HEK293T (cell line): Measurements from ENCODE around the gene PTPN11.

Experiments used
- CTCF ChIA-PET: fragments of 350-600 bp; formaldehyde crosslinking; extraction: SDS; loops from one replicate; lab custom pipeline; 2021; ENCODE audit warnings: antibody characterized with exemption, inconsistent platforms; lab: Yijun Ruan, JAX
- POLR2A ChIA-PET: fragments of 350-600 bp; formaldehyde crosslinking; extraction: SDS; loops from one replicate; lab custom pipeline; 2020; ENCODE audit warnings: antibody characterized with exemption, inconsistent platforms; lab: Yijun Ruan, JAX
- DNase-seq: peaks from one replicate; pipeline ENCODE4 v3.0.0; 2012; ENCODE audit warnings: mixed read lengths; ENCODE audit errors: extremely low spot score
- ARNT ChIP-seq: fragments of 450-650 bp; IDR thresholded peaks from 2 replicates; pipeline ENCODE4 v1.6.1; 2017; ENCODE audit warnings: mild to moderate bottlenecking
- BHLHE40 ChIP-seq: fragments of 450-650 bp; IDR thresholded peaks from 2 replicates; pipeline ENCODE4 v1.6.1; 2016; ENCODE audit warnings: mild to moderate bottlenecking, moderate library complexity, borderline replicate concordance
- CTBP1 ChIP-seq: fragments of 450-650 bp; IDR thresholded peaks from 2 replicates; pipeline ENCODE4 v1.6.1; 2016; ENCODE audit warnings: borderline replicate concordance
- ELF4 ChIP-seq: fragments of 450-650 bp; IDR thresholded peaks from 2 replicates; pipeline ENCODE4 v1.6.1; 2017; ENCODE audit warnings: antibody characterized with exemption
- FOXA1 ChIP-seq: fragments of 450-650 bp; IDR thresholded peaks from 2 replicates; pipeline ENCODE4 v1.6.1; 2016; ENCODE audit warnings: mild to moderate bottlenecking
- FOXK2 ChIP-seq: fragments of 450-650 bp; IDR thresholded peaks from 2 replicates; pipeline ENCODE4 v1.6.1; 2016; ENCODE audit warnings: mild to moderate bottlenecking
- FOXM1 ChIP-seq: fragments of 450-650 bp; IDR thresholded peaks from 2 replicates; pipeline ENCODE4 v1.6.1; 2017; ENCODE audit warnings: mild to moderate bottlenecking, borderline replicate concordance
- HDGF ChIP-seq: fragments of 450-650 bp; IDR thresholded peaks from 2 replicates; pipeline ENCODE4 v1.6.1; 2017; ENCODE audit warnings: antibody characterized with exemption, borderline replicate concordance
- L3MBTL2 ChIP-seq: fragments of 450-650 bp; conservative IDR thresholded peaks from 2 replicates; pipeline ENCODE4 v1.6.1; 2016; ENCODE audit warnings: mild to moderate bottlenecking
- LEF1 ChIP-seq: fragments of 450-650 bp; IDR thresholded peaks from 2 replicates; pipeline ENCODE4 v1.6.1; 2017; ENCODE audit warnings: mild to moderate bottlenecking, borderline replicate concordance
- NFRKB ChIP-seq: fragments of 450-650 bp; IDR thresholded peaks from 2 replicates; pipeline ENCODE4 v1.6.1; 2016; ENCODE audit warnings: mild to moderate bottlenecking, moderate library complexity
- PKNOX1 ChIP-seq: fragments of 450-650 bp; IDR thresholded peaks from 2 replicates; pipeline ENCODE4 v1.6.1; 2016
- SP1 ChIP-seq: fragments of 450-650 bp; IDR thresholded peaks from 2 replicates; pipeline ENCODE4 v1.6.1; 2017
- SUZ12 ChIP-seq: fragments of 450-650 bp; IDR thresholded peaks from 2 replicates; pipeline ENCODE4 v1.6.1; 2016; ENCODE audit warnings: mild to moderate bottlenecking
- TARDBP ChIP-seq: fragments of 450-650 bp; IDR thresholded peaks from 2 replicates; pipeline ENCODE4 v1.6.1; 2016
- ZNF384 ChIP-seq: fragments of 450-650 bp; IDR thresholded peaks from 2 replicates; pipeline ENCODE4 v1.6.1; 2016

Gene PTPN11

GRCh38 chr12:112536367-112536730, 117.6 kb downstream of the PTPN11 start:
- POLR2A ChIA-PET, result no interaction called here

GRCh38 chr12:112537710-112538396, 119.1 kb downstream of the PTPN11 start:
- ChIA-PET POLR2A (no interaction called here), CTCF (interaction anchor here (0.6 kb wide), 1 partner anchor 783 kb away, joined by 3 read pairs; no protein-coding TSS in a partner anchor)
- no peak for TF ChIP-seq L3MBTL2
- no peak for TF ChIP-seq BHLHE40
- no peak for TF ChIP-seq LEF1
- TF ChIP-seq FOXK2, result no peak
- no peak for TF ChIP-seq ZNF384
- TF ChIP-seq CTBP1, result no peak
- TF ChIP-seq TARDBP, result no peak
- no peak for TF ChIP-seq ARNT
- TF ChIP-seq SUZ12, result no peak
- no peak for TF ChIP-seq HDGF
- no peak for TF ChIP-seq SP1
- TF ChIP-seq ELF4, result no peak
- TF ChIP-seq PKNOX1, result no peak
- TF ChIP-seq NFRKB, result no peak
- no peak for TF ChIP-seq FOXA1
- no peak for DNase-seq

More at GRCh38 chr12:112536367-112536730, 117.6 kb downstream of the PTPN11 start:
- TF ChIP-seq BHLHE40 (no peak), LEF1 (no peak)
- CTCF ChIA-PET, result interaction anchor here (0.6 kb wide), 1 partner anchor 48 kb away, joined by 3 read pairs; no protein-coding TSS in a partner anchor
- DNase-seq, result no peak

GRCh38 chr12:112538740-112539139, 120.0 kb downstream of the PTPN11 start:
- TF ChIP-seq ZNF384 (no peak), BHLHE40 (no peak), SP1 (no peak), NFRKB (no peak), FOXA1 (no peak), CTBP1 (no peak), L3MBTL2 (no peak), ELF4 (no peak), LEF1 (no peak), HDGF (no peak), PKNOX1 (no peak), SUZ12 (no peak)
- ChIA-PET CTCF (no interaction called here), POLR2A (no interaction called here)
- no peak for DNase-seq

GRCh38 chr12:112539221-112539620, 120.5 kb downstream of the PTPN11 start:
- ChIA-PET POLR2A (no interaction called here), CTCF (interaction anchor here (1.4 kb wide), 1 partner anchor 13 kb away, joined by 3 read pairs; no protein-coding TSS in a partner anchor)
- DNase-seq, result no peak
- TF ChIP-seq ELF4, result no peak
- no peak for TF ChIP-seq FOXA1
- TF ChIP-seq TARDBP, result no peak
- TF ChIP-seq NFRKB, result no peak
- TF ChIP-seq FOXM1, result no peak
- TF ChIP-seq LEF1, result no peak
- no peak for TF ChIP-seq SUZ12
- TF ChIP-seq ARNT, result no peak
- no peak for TF ChIP-seq PKNOX1
- TF ChIP-seq FOXK2, result no peak
- TF ChIP-seq HDGF, result no peak
- no peak for TF ChIP-seq ZNF384
- TF ChIP-seq CTBP1, result no peak
- no peak for TF ChIP-seq BHLHE40

- DNase-seq, result no peak
- CTCF ChIA-PET, result interaction anchor here (1.4 kb wide), 1 partner anchor 12 kb away, joined by 3 read pairs; no protein-coding TSS in a partner anchor
- TF ChIP-seq ZNF384, result no peak
- TF ChIP-seq FOXM1, result no peak
- no peak for TF ChIP-seq ELF4
- POLR2A ChIA-PET, result no interaction called here
Measured at GRCh38 chr12:112540021-112540420, 121.3 kb downstream of the PTPN11 start.

- POLR2A ChIA-PET, result no interaction called here
- DNase-seq, result no peak
- CTCF ChIA-PET, result no interaction called here
- TF ChIP-seq HDGF (no peak), CTBP1 (no peak), ELF4 (no peak)
Measured at GRCh38 chr12:112543751-112544150, 125.0 kb downstream of the PTPN11 start.
